Progenitor cell of endocrine pancreas (in vitro differentiated cells): ENCODE data around the gene KRTAP17-1. TPM values are rescaled to one million over a fixed set of nuclear protein-coding genes. Genes with fewer than 3 reads are reported as not detected.
"Not testable (repeated sequence)": the region's sequence is repeated elsewhere in the genome, so short reads cannot be mapped to it uniquely, and the experiment has no call there.

Experiments
- DNase-seq: peaks from one replicate; pipeline ENCODE4 v3.0.0; 2021; ENCODE audit warnings: low spot score; ENCODE audit not compliant: unreplicated experiment
- H3K27ac Mint-ChIP-seq: 2 replicates; pipeline ENCODE4 v1.8.0; 2021; ENCODE audit warnings: mild to moderate bottlenecking, moderate library complexity, mixed read lengths
- H3K27me3 Mint-ChIP-seq: 2 replicates; pipeline ENCODE4 v1.8.0; 2021; ENCODE audit warnings: mixed read lengths
- H3K36me3 Mint-ChIP-seq: 2 replicates; pipeline ENCODE4 v1.8.0; 2022; ENCODE audit warnings: mixed read lengths; ENCODE audit not compliant: insufficient read depth
- H3K4me1 Mint-ChIP-seq: 2 replicates; pipeline ENCODE4 v1.8.0; 2021; ENCODE audit warnings: low read depth, mixed read lengths
- H3K4me3 Mint-ChIP-seq: 2 replicates; pipeline ENCODE4 v1.8.0; 2021; ENCODE audit warnings: low read depth, mild to moderate bottlenecking, moderate library complexity, mixed read lengths
- H3K9me3 Mint-ChIP-seq: 2 replicates; pipeline ENCODE4 v1.8.0; 2021; ENCODE audit warnings: low read depth, mixed read lengths
- CTCF ChIP-seq: fragments of 200-600 bp; sonication (generic); IDR thresholded peaks from one replicate; pipeline ENCODE4 v1.5.0; 2021; ENCODE audit warnings: antibody characterized with exemption, mild to moderate bottlenecking; ENCODE audit not compliant: unreplicated experiment
- total RNA-seq: library from RNA; stranded (reverse); gene quantifications from 2 replicates; pipeline ENCODE4 v1.2.1, GENCODE V29; 2021

KRTAP17-1 gene
- total RNA-seq, 1 donor from 2014 or later = not detected

- peaks cover 4% of the 10 kb centered on the region for H3K9me3 Mint-ChIP-seq
- peaks cover 13% of the 10 kb centered on the region for H3K27me3 Mint-ChIP-seq
- no peak overlapping the region for H3K4me3 Mint-ChIP-seq
- no peak for TF ChIP-seq CTCF
- no peak overlapping the region for H3K27ac Mint-ChIP-seq
- DNase-seq = no peak
- no peaks in the 10 kb centered on the region for H3K36me3 Mint-ChIP-seq
- H3K4me1 Mint-ChIP-seq = no peaks in the 10 kb centered on the region
Measured at GRCh38 chr17:41351177-41351576, 35.7 kb upstream of the KRTAP17-1 start.

GRCh38 chr17:41350381-41350878 is 34.9 kb upstream of the KRTAP17-1 start, which contains the start of gene KRT33A:
TSS of gene KRT33A (minus strand) at chr17:41350828. CDS start at chr17:41350767, 61 bp downstream.
- H3K36me3 Mint-ChIP-seq, H3K4me3 Mint-ChIP-seq, H3K9me3 Mint-ChIP-seq, H3K4me1 Mint-ChIP-seq, H3K27ac Mint-ChIP-seq, DNase-seq: not testable (repeated sequence)
- H3K27me3 Mint-ChIP-seq = peaks cover 13% of the 10 kb centered on the region

GRCh38 chr17:41347869-41348760 is 32.6 kb upstream of the KRTAP17-1 start:
- H3K4me1 Mint-ChIP-seq = no peaks in the 10 kb centered on the region
- DNase-seq = no peak
- peaks cover 2% of the 10 kb centered on the region for H3K36me3 Mint-ChIP-seq
- no peak overlapping the region for H3K4me3 Mint-ChIP-seq
- peaks cover 13% of the 10 kb centered on the region for H3K27me3 Mint-ChIP-seq
- no peak overlapping the region for H3K27ac Mint-ChIP-seq
- no peak for TF ChIP-seq CTCF
- H3K9me3 Mint-ChIP-seq = peaks cover 4% of the 10 kb centered on the region

- not testable (repeated sequence) for H3K27ac Mint-ChIP-seq, H3K4me1 Mint-ChIP-seq, H3K27me3 Mint-ChIP-seq, H3K4me3 Mint-ChIP-seq, H3K36me3 Mint-ChIP-seq, DNase-seq
- peaks cover 18% of the 10 kb centered on the region for H3K9me3 Mint-ChIP-seq
Measured at GRCh38 chr17:41346421-41346820, 30.9 kb upstream of the KRTAP17-1 start.

GRCh38 chr17:41345992-41346391 is 30.5 kb upstream of the KRTAP17-1 start:
- Mint-ChIP-seq H3K36me3 (peaks cover 2% of the 10 kb centered on the region), H3K9me3 (peaks cover 19% of the 10 kb centered on the region), H3K27me3 (peaks cover 3% of the 10 kb centered on the region), H3K27ac (no peak overlapping the region), H3K4me3 (no peak overlapping the region), H3K4me1 (no peaks in the 10 kb centered on the region)
- DNase-seq = no peak
- no peak for TF ChIP-seq CTCF

- TF ChIP-seq CTCF = no peak
- H3K9me3 Mint-ChIP-seq = peaks cover 19% of the 10 kb centered on the region
- H3K4me1 Mint-ChIP-seq = no peaks in the 10 kb centered on the region
- no peak for DNase-seq
- H3K36me3 Mint-ChIP-seq = peaks cover 2% of the 10 kb centered on the region
- no peak overlapping the region for H3K27ac Mint-ChIP-seq
- H3K4me3 Mint-ChIP-seq = no peak overlapping the region
- peaks cover 3% of the 10 kb centered on the region for H3K27me3 Mint-ChIP-seq
Measured at GRCh38 chr17:41343029-41343428, 27.5 kb upstream of the KRTAP17-1 start.
